A673 (cell line): ENCODE data around the gene XKR8. TPM values are rescaled to one million over a fixed set of nuclear protein-coding genes. Genes with fewer than 3 reads are reported as not detected.

Experiments used
- BruUV-seq: library from RNA; stranded (reverse); fragments of 400-500 nt; replicated peaks from 2 replicates; lab custom pipeline; 2021; lab: Mats Ljungman, UMichigan
- CTCF ChIA-PET: fragments of 300-600 bp; sonication (Branson Sonifier 250); formaldehyde crosslinking; loops from one replicate; lab custom pipeline; 2022; ENCODE audit warnings: antibody characterized with exemption; lab: Charles Lee
- POLR2A ChIA-PET: fragments of 300-600 bp; sonication (Branson Sonifier 250); formaldehyde crosslinking; loops from one replicate; lab custom pipeline; 2022; ENCODE audit warnings: antibody characterized with exemption; ENCODE audit not compliant: low non-redundant PET; lab: Charles Lee
- DNase-seq: peaks from one replicate; pipeline ENCODE4 v3.0.0-alpha.2; 2015; ENCODE audit warnings: low spot score
- H3K27ac ChIP-seq: fragments of 200-600 bp; sonication (generic); 2 replicates; pipeline ENCODE4 v1.5.1; 2016; ENCODE audit warnings: mixed run types, low read depth, mild to moderate bottlenecking, mixed read lengths, antibody characterized with exemption, low read length; ENCODE audit not compliant: poor library complexity, severe bottlenecking
- H3K27me3 ChIP-seq: fragments of 200-600 bp; sonication (generic); replicated peaks from 2 replicates; pipeline ENCODE4 v1.6.1; 2017; ENCODE audit warnings: mixed run types, low read depth, mild to moderate bottlenecking, mixed read lengths, antibody characterized with exemption, low read length; ENCODE audit not compliant: insufficient read depth, poor library complexity
- H3K36me3 ChIP-seq: fragments of 200-600 bp; sonication (generic); 2 replicates; pipeline ENCODE4 v1.6.1; 2016; ENCODE audit warnings: mixed run types, mild to moderate bottlenecking, mixed read lengths, antibody characterized with exemption, low read length; ENCODE audit not compliant: insufficient read depth, poor library complexity, severe bottlenecking
- H3K4me1 ChIP-seq: fragments of 200-600 bp; sonication (generic); 2 replicates; pipeline ENCODE4 v1.6.1; 2017; ENCODE audit warnings: mixed run types, mild to moderate bottlenecking, mixed read lengths, antibody characterized with exemption, low read length; ENCODE audit not compliant: insufficient read depth, poor library complexity, severe bottlenecking
- H3K4me3 ChIP-seq: fragments of 200-600 bp; sonication (generic); 2 replicates; pipeline ENCODE4 v1.5.1; 2016; ENCODE audit warnings: low read depth, mixed run types, mild to moderate bottlenecking, mixed read lengths, low read length; ENCODE audit not compliant: poor library complexity, severe bottlenecking
- H3K9me3 ChIP-seq: fragments of 200-600 bp; sonication (generic); 2 replicates; pipeline ENCODE4 v1.6.1; 2016; ENCODE audit warnings: mixed run types, low read depth, mild to moderate bottlenecking, mixed read lengths, antibody characterized with exemption, low read length; ENCODE audit not compliant: poor library complexity, severe bottlenecking
- CTCF ChIP-seq: fragments of 300-800, 200-600 bp; sonication (generic); conservative IDR thresholded peaks from 2 replicates; pipeline ENCODE4 v1.5.1; 2017; ENCODE audit warnings: low read depth, mild to moderate bottlenecking, antibody characterized with exemption, low read length, moderate library complexity, mixed read lengths
- EZH2 ChIP-seq: fragments of 200-600 bp; sonication (generic); IDR thresholded peaks from 2 replicates; pipeline ENCODE4 v1.6.1; 2017; ENCODE audit warnings: borderline replicate concordance, low read depth, mild to moderate bottlenecking, mixed read lengths, antibody characterized with exemption, low read length; ENCODE audit not compliant: poor library complexity, severe bottlenecking
- intact Hi-C: fragments of 100-400 bp; cut with micrococcal nuclease; formaldehyde crosslinking; loops from one replicate; pipeline ENCODE4 v1.10.0; 2022; ENCODE audit not compliant: unreplicated experiment
- total RNA-seq: library from RNA; stranded (reverse); gene quantifications from 2 replicates; pipeline ENCODE4 v1.2.3, GENCODE V29; 2021

XKR8 gene
- total RNA-seq, 1 experiment from 2014 or later, result 6.4 TPM

- Histone ChIP-seq H3K4me1 (no peaks in the 10 kb centered on the region), H3K4me3 (no peak overlapping the region), H3K36me3 (peaks cover 3% of the 10 kb centered on the region), H3K9me3 (no peaks in the 10 kb centered on the region), H3K27ac (no peak overlapping the region), H3K27me3 (no peaks in the 10 kb centered on the region)
- no TSS peak for BruUV-seq
- intact Hi-C loops, result no loop called here
- ChIA-PET POLR2A (no interaction called here), CTCF (no interaction called here)
- TF ChIP-seq EZH2 (no peak), CTCF (no peak)
- no peak for DNase-seq
These were observed 6.8 kb downstream of the XKR8 start for GRCh38 chr1:27966402-27967105.

GRCh38 chr1:27967106-27967883 is 7.5 kb downstream of the XKR8 start:
- BruUV-seq, result no TSS peak
- no peak for DNase-seq
- Histone ChIP-seq H3K4me3 (no peak overlapping the region), H3K9me3 (no peaks in the 10 kb centered on the region), H3K27ac (no peak overlapping the region), H3K27me3 (no peaks in the 10 kb centered on the region), H3K4me1 (no peaks in the 10 kb centered on the region), H3K36me3 (peaks cover 3% of the 10 kb centered on the region)
- intact Hi-C loops, result no loop called here
- TF ChIP-seq CTCF (no peak), EZH2 (no peak)
- CTCF ChIA-PET, result interaction anchor here (0.5 kb wide), 1 partner anchor 300 kb away, joined by 3 read pairs; no protein-coding TSS in a partner anchor
- POLR2A ChIA-PET, result no interaction called here

- Histone ChIP-seq H3K27me3 (no peaks in the 10 kb centered on the region), H3K9me3 (no peaks in the 10 kb centered on the region), H3K27ac (no peak overlapping the region), H3K4me3 (no peak overlapping the region), H3K36me3 (peaks cover 3% of the 10 kb centered on the region), H3K4me1 (no peaks in the 10 kb centered on the region)
- no peak for TF ChIP-seq CTCF
- TF ChIP-seq EZH2, result no peak
- ChIA-PET POLR2A (no interaction called here), CTCF (interaction anchor here (0.5 kb wide), 1 partner anchor 301 kb away, joined by 3 read pairs; no protein-coding TSS in a partner anchor)
- BruUV-seq, result no TSS peak
- intact Hi-C loops, result no loop called here
- no peak for DNase-seq
These were observed 8.2 kb downstream of the XKR8 start for GRCh38 chr1:27967884-27968466.
